ENCODE data around the gene CTSZ. TPM values are rescaled to one million over a fixed set of nuclear protein-coding genes. Genes with fewer than 3 reads are reported as not detected.

CTSZ gene
- total and polyA plus RNA-seq, 2 of the 8 experiments (the other 6 are each of a cell fraction or from before 2014, with no cell fraction given), result 32.8 to 34.0 TPM

DNA sequence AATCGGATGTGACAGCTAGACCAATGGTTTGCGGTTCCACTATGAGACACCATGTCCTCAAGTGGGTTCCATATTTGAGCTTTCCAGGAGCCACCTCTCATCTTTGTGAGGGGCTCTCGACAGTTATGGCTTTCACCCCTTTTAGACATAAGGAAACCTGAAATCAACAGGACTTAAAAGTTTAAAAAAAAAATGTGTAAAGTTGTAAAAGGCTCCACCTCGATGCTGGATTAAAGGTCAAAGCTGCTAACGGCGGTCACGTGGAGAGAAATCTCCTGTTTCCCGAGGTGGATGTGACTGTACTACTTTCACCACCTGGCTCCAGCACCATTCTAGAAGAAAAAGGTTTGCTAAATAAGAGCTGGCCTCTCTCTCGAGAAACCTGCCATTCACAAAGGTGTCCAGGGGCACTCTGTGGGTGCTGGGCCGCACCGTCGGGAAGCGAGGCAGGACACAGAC, 24.5 kb upstream of the CTSZ start:
- Histone ChIP-seq H2BK120ac (replicated peaks; ENCODE audit: low read depth, low read length) (no peak overlapping the region), H3K79me2 (ENCODE audit: control insufficient read depth in 1 of 2, insufficient read depth in 2 of 2, low read length in 2 of 2) (peaks cover 6 to 13% of the 10 kb centered on the region in 2 experiments; a peak in 3 of 4 replicates), H3K9ac (replicated peaks in 1 of 4; ENCODE audit: extremely low read depth in 1 of 4, low read depth in 3 of 4, low read length in 3 of 4) (peak overlapping the region; percentile 64 to 90 (median 88)), H3K56ac (replicated peaks; ENCODE audit: insufficient read length, low read depth, low read length) (no peak overlapping the region), H3K4me3 (ENCODE audit: extremely low read depth in 1 of 4, insufficient read depth in 2 of 4, low read depth in 3 of 4, low read length in 4 of 4) (peak overlapping the region; percentile 84 to 93 (median 89)), H3K14ac (ENCODE audit: insufficient read length) (no peak overlapping the region), H3K9me3 (ENCODE audit: insufficient read depth in 2 of 2, low read depth in 1 of 2, low read length in 1 of 2) (no peaks in the 10 kb centered on the region), H2AK5ac (ENCODE audit: low read depth, low read length) (no peak overlapping the region; the same call in 1 of the 2 replicates), H3K36me3 (ENCODE audit: control insufficient read depth in 2 of 4, insufficient read depth in 4 of 4, low read length in 3 of 4) (peaks cover 2 to 59% (median 19%) of the 10 kb centered on the region in 4 experiments; a peak in 5 of 8 replicates), H4K20me1 (replicated peaks in 1 of 2; ENCODE audit: control insufficient read depth in 1 of 2, insufficient read depth in 2 of 2, low read length in 2 of 2) (peaks cover 9 to 12% of the 10 kb centered on the region in 2 experiments), H3K23me2 (ENCODE audit: low read depth, low read length) (peaks cover 6% of the 10 kb centered on the region), H3K18ac (ENCODE audit: extremely low read depth, low read length) (no peak overlapping the region; the same call in 1 of the 2 replicates), H2BK12ac (ENCODE audit: low read depth, low read length) (no peak overlapping the region; the same call in 1 of the 2 replicates), H4K5ac (ENCODE audit: insufficient read length, low read depth, low read length) (no peak overlapping the region), H2BK20ac (ENCODE audit: low read length) (no peak overlapping the region), H2BK15ac (ENCODE audit: low read length) (no peak overlapping the region), H3K4me1 (replicated peaks in 1 of 4; ENCODE audit: control insufficient read depth in 3 of 4, insufficient read depth in 4 of 4, low read length in 3 of 4) (peaks cover 0 to 6% (median 1%) of the 10 kb centered on the region in 4 experiments; a peak in 3 of 7 replicates), H2AFZ (ENCODE audit: low read length) (no peak overlapping the region), H3K27me3 (replicated peaks in 1 of 4; ENCODE audit: control insufficient read depth in 3 of 4, extremely low read depth in 1 of 4, insufficient read depth in 3 of 4, low read length in 3 of 4) (peaks cover 0 to 9% (median 4%) of the 10 kb centered on the region in 4 experiments; a peak in 3 of 7 replicates), H2BK5ac (ENCODE audit: low read depth, low read length) (no peak overlapping the region; the same call in 1 of the 2 replicates), H3K4ac (replicated peaks; ENCODE audit: insufficient read length, low read depth, low read length) (peak overlapping the region; percentile 65), H4K91ac (replicated peaks; ENCODE audit: insufficient read length, low read length) (peak overlapping the region; percentile 51), H3K23ac (ENCODE audit: insufficient read length) (no peak overlapping the region), H3K79me1 (ENCODE audit: low read depth, low read length) (peaks cover 2% of the 10 kb centered on the region), H3K4me2 (ENCODE audit: insufficient read depth in 1 of 2, low read depth in 2 of 2, low read length in 2 of 2) (peak overlapping the region; percentile 84 to 87), H4K8ac (ENCODE audit: extremely low read depth, insufficient read depth, low read length) (peak overlapping the region; percentile 99), H3K27ac (ENCODE audit: low read depth, low read length) (peak overlapping the region; percentile 70)
- ChIA-PET POLR2A (ENCODE audit: partially characterized antibody) (interaction anchor here (0.6 to 3.1 kb wide), 18 partner anchors 9 to 278 kb away, joined by 3 to 28 read pairs (median 3); partner anchors contain the start of gene PRELID3B), CTCF (ENCODE audit: partially characterized antibody) (interaction anchor here (0.6 to 2.2 kb wide), 10 partner anchors 16 to 461 kb away, joined by 3 to 8 read pairs (median 4); no protein-coding TSS in a partner anchor)
- 35% methylated on average over 13 of the region's 13 CpGs; no CpG with 5 or more reads in 1 of the 2 experiments for WGBS, 2 experiments (ENCODE audit: extremely low coverage in 1 of 2, insufficient coverage in 1 of 2, insufficient read length in 1 of 2, insufficient replicate concordance in 2 of 2, low coverage in 1 of 2, low lambda C conversion rate in 2 of 2, missing lambda C conversion rate in 1 of 2)
- FAIRE-seq (no peak), DNase-seq (ENCODE audit: low read depth in 1 of 2, low spot score in 2 of 2) (no peak)
- TF ChIP-seq CTBP2 (IDR thresholded peaks at IDR 0.05; ENCODE audit: borderline replicate concordance, insufficient read depth, insufficient read length, low read length) (no peak), KDM1A (IDR thresholded peaks at IDR 0.05; ENCODE audit: borderline replicate concordance, low read length) (no peak), GTF2F1 (IDR thresholded peaks at IDR 0.05; ENCODE audit: borderline replicate concordance, low read depth, low read length) (no peak), CHD2 (IDR thresholded peaks at IDR 0.05; ENCODE audit: low read length) (no peak), MAFK (IDR thresholded peaks at IDR 0.05; ENCODE audit: low read depth, low read length) (no peak), BACH1 (IDR thresholded peaks at IDR 0.05; ENCODE audit: low read length) (no peak), SUZ12 (IDR thresholded peaks at IDR 0.05; ENCODE audit: low read length) (no peak), RAD21 (IDR thresholded peaks at IDR 0.05 in 1 of 2, conservative IDR thresholded peaks at IDR 0.05 in 1 of 2; ENCODE audit: low read depth in 2 of 2, low read length in 2 of 2) (no peak), TAF1 (IDR thresholded peaks at IDR 0.05; ENCODE audit: low read depth, low read length) (no peak), POLR2A (IDR thresholded peaks at IDR 0.05; ENCODE audit: control extremely low read depth in 1 of 2, low read depth in 2 of 2, low read length in 2 of 2) (no peak)
- TF ChIP-seq, protein P1, sequence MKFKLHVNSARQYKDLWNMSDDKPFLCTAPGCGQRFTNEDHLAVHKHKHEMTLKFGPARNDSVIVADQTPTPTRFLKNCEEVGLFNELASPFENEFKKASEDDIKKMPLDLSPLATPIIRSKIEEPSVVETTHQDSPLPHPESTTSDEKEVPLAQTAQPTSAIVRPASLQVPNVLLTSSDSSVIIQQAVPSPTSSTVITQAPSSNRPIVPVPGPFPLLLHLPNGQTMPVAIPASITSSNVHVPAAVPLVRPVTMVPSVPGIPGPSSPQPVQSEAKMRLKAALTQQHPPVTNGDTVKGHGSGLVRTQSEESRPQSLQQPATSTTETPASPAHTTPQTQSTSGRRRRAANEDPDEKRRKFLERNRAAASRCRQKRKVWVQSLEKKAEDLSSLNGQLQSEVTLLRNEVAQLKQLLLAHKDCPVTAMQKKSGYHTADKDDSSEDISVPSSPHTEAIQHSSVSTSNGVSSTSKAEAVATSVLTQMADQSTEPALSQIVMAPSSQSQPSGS (IDR thresholded peaks at IDR 0.05; ENCODE audit: low read length), result no peak

Measured in H1 (cell line).